ENCODE results near the gene ROPN1L. TPM values are rescaled to one million over a fixed set of nuclear protein-coding genes. Genes with fewer than 3 reads are reported as not detected.

ROPN1L gene
- total and polyA plus RNA-seq, 2 of the 8 experiments (the other 6 are each of a cell fraction or from before 2014, with no cell fraction given), result 0.24 to 0.73 TPM

GRCh38 chr5:10470669-10471068 lies 29.0 kb downstream of the ROPN1L start (continued):
- TF ChIP-seq, protein P1, sequence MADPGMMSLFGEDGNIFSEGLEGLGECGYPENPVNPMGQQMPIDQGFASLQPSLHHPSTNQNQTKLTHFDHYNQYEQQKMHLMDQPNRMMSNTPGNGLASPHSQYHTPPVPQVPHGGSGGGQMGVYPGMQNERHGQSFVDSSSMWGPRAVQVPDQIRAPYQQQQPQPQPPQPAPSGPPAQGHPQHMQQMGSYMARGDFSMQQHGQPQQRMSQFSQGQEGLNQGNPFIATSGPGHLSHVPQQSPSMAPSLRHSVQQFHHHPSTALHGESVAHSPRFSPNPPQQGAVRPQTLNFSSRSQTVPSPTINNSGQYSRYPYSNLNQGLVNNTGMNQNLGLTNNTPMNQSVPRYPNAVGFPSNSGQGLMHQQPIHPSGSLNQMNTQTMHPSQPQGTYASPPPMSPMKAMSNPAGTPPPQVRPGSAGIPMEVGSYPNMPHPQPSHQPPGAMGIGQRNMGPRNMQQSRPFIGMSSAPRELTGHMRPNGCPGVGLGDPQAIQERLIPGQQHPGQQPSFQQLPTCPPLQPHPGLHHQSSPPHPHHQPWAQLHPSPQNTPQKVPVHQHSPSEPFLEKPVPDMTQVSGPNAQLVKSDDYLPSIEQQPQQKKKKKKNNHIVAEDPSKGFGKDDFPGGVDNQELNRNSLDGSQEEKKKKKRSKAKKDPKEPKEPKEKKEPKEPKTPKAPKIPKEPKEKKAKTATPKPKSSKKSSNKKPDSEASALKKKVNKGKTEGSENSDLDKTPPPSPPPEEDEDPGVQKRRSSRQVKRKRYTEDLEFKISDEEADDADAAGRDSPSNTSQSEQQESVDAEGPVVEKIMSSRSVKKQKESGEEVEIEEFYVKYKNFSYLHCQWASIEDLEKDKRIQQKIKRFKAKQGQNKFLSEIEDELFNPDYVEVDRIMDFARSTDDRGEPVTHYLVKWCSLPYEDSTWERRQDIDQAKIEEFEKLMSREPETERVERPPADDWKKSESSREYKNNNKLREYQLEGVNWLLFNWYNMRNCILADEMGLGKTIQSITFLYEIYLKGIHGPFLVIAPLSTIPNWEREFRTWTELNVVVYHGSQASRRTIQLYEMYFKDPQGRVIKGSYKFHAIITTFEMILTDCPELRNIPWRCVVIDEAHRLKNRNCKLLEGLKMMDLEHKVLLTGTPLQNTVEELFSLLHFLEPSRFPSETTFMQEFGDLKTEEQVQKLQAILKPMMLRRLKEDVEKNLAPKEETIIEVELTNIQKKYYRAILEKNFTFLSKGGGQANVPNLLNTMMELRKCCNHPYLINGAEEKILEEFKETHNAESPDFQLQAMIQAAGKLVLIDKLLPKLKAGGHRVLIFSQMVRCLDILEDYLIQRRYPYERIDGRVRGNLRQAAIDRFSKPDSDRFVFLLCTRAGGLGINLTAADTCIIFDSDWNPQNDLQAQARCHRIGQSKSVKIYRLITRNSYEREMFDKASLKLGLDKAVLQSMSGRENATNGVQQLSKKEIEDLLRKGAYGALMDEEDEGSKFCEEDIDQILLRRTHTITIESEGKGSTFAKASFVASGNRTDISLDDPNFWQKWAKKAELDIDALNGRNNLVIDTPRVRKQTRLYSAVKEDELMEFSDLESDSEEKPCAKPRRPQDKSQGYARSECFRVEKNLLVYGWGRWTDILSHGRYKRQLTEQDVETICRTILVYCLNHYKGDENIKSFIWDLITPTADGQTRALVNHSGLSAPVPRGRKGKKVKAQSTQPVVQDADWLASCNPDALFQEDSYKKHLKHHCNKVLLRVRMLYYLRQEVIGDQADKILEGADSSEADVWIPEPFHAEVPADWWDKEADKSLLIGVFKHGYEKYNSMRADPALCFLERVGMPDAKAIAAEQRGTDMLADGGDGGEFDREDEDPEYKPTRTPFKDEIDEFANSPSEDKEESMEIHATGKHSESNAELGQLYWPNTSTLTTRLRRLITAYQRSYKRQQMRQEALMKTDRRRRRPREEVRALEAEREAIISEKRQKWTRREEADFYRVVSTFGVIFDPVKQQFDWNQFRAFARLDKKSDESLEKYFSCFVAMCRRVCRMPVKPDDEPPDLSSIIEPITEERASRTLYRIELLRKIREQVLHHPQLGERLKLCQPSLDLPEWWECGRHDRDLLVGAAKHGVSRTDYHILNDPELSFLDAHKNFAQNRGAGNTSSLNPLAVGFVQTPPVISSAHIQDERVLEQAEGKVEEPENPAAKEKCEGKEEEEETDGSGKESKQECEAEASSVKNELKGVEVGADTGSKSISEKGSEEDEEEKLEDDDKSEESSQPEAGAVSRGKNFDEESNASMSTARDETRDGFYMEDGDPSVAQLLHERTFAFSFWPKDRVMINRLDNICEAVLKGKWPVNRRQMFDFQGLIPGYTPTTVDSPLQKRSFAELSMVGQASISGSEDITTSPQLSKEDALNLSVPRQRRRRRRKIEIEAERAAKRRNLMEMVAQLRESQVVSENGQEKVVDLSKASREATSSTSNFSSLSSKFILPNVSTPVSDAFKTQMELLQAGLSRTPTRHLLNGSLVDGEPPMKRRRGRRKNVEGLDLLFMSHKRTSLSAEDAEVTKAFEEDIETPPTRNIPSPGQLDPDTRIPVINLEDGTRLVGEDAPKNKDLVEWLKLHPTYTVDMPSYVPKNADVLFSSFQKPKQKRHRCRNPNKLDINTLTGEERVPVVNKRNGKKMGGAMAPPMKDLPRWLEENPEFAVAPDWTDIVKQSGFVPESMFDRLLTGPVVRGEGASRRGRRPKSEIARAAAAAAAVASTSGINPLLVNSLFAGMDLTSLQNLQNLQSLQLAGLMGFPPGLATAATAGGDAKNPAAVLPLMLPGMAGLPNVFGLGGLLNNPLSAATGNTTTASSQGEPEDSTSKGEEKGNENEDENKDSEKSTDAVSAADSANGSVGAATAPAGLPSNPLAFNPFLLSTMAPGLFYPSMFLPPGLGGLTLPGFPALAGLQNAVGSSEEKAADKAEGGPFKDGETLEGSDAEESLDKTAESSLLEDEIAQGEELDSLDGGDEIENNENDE (IDR thresholded peaks at IDR 0.05; ENCODE audit: insufficient replicate concordance, low read length), result no peak
- TF ChIP-seq SIX5 (IDR thresholded peaks at IDR 0.05; ENCODE audit: low read depth, low read length), result no peak
- no peak for TF ChIP-seq JUN (IDR thresholded peaks at IDR 0.05; ENCODE audit: low read depth, low read length)
- no peak for TF ChIP-seq USF2 (IDR thresholded peaks at IDR 0.05; ENCODE audit: low read length)

Measured in H1 (cell line).